Endodermal cell (in vitro differentiated cells): ENCODE results near the gene GNG13. TPM values are rescaled to one million over a fixed set of nuclear protein-coding genes. Genes with fewer than 3 reads are reported as not detected.

ENCODE experiments used
- DNase-seq: peaks from one replicate; pipeline ENCODE4 v3.0.0-alpha.2; 2017
- H3K27ac ChIP-seq: 2 replicates; pipeline ENCODE4 v1.5.1; 2013; ENCODE audit warnings: mild to moderate bottlenecking, low read depth, low read length, moderate library complexity
- H3K27me3 ChIP-seq: 2 replicates; pipeline ENCODE4 v1.6.1; 2013; ENCODE audit warnings: mild to moderate bottlenecking, low read length, moderate library complexity; ENCODE audit not compliant: insufficient read depth, control insufficient read depth, poor library complexity, severe bottlenecking
- H3K36me3 ChIP-seq: 2 replicates; pipeline ENCODE4 v1.7.0; 2013; ENCODE audit warnings: mild to moderate bottlenecking, low read length, moderate library complexity; ENCODE audit not compliant: control insufficient read depth, insufficient read depth
- H3K4me1 ChIP-seq: one replicate; pipeline ENCODE4 v1.7.0; 2013; ENCODE audit warnings: low read length; ENCODE audit not compliant: control insufficient read depth, insufficient read depth
- H3K4me3 ChIP-seq: 2 replicates; pipeline ENCODE4 v1.5.1; 2013; ENCODE audit warnings: mild to moderate bottlenecking, low read length, moderate library complexity
- H3K9ac ChIP-seq: 2 replicates; pipeline ENCODE4 v1.6.1; 2013; ENCODE audit warnings: mild to moderate bottlenecking, low read length, moderate library complexity; ENCODE audit not compliant: poor library complexity, severe bottlenecking; ENCODE audit errors: extremely low read depth
- H3K9me3 ChIP-seq: 2 replicates; pipeline ENCODE4 v1.6.1; 2013; ENCODE audit warnings: mild to moderate bottlenecking, low read length, moderate library complexity; ENCODE audit not compliant: control insufficient read depth
- H3K27ac Mint-ChIP-seq: 2 replicates; pipeline ENCODE4 v1.8.0; 2020; ENCODE audit warnings: mixed read lengths
- H3K27me3 Mint-ChIP-seq: 2 replicates; pipeline ENCODE4 v1.8.0; 2021; ENCODE audit warnings: mild to moderate bottlenecking, mixed read lengths; ENCODE audit not compliant: insufficient read depth
- H3K36me3 Mint-ChIP-seq: 2 replicates; pipeline ENCODE4 v1.8.0; 2020; ENCODE audit warnings: low read depth, mixed read lengths
- H3K4me1 Mint-ChIP-seq: 2 replicates; pipeline ENCODE4 v1.8.0; 2020; ENCODE audit warnings: mixed read lengths
- H3K4me3 Mint-ChIP-seq: 2 replicates; pipeline ENCODE4 v1.8.0; 2020; ENCODE audit warnings: mild to moderate bottlenecking, moderate library complexity, mixed read lengths
- H3K9me3 Mint-ChIP-seq: 2 replicates; pipeline ENCODE4 v1.8.0; 2020; ENCODE audit warnings: mild to moderate bottlenecking, mixed read lengths
- WGBS, 2 experiments: methylation state at CpG; one replicate each; pipeline versions ENCODE4 v1.1.5 to v1.1.7; 2013; ENCODE audit warnings: missing lambda C conversion rate in 2 of 2, mixed read lengths in 1 of 2; ENCODE audit not compliant: insufficient coverage in 1 of 2, insufficient read length in 1 of 2; 5-methylcytosine and 5-hydroxymethylcytosine counted together
- total RNA-seq, 2 donors: library from RNA; stranded (reverse); fragmentation: NEBNext Ultra II Directional in 1 of 2; extraction: Animal tissue kit (Norgen Biotek cat#: 25700) in 1 of 2; gene quantifications; 2 replicates in 1 of 2; 3 replicates in 1 of 2; pipeline ENCODE4 v1.2.1, GENCODE V29; 2021
- TF ChIP-seq, protein P1 (sequence below): fragments of 200-600 bp; sonication (generic); conservative IDR thresholded peaks from 2 replicates; pipeline ENCODE4 v1.5.0; 2021; ENCODE audit warnings: antibody characterized with exemption, mild to moderate bottlenecking

The GNG13 gene
- total RNA-seq, 2 donors from 2014 or later = not detected

DNA sequence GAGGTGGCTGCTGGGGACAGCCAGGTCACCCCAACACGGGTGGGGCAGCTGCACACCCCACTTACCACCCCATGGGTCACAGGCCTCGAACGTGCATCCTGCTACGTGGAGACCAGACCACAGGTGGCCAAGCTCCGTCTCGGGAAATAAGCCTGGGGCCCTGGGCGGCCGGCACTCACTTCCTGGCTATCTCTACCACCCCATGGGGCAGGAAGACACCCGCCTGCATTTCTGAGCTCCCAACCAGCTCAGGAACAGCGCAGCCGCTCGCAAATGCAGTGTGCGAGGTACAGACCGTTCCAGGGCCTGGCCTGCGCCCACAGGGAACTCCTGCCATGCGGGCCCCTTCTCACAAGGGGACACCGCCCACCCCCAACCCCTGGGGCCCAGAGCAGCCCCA, 4.9 kb upstream of the GNG13 start:
- Histone ChIP-seq H3K36me3 (no peaks in the 10 kb centered on the region), H3K9me3 (no peaks in the 10 kb centered on the region), H3K27me3 (peaks cover 15% of the 10 kb centered on the region), H3K4me3 (no peak overlapping the region), H3K27ac (no peak overlapping the region), H3K4me1 (no peaks in the 10 kb centered on the region), H3K9ac (no peak overlapping the region)
- peaks cover 60% of the 10 kb centered on the region for H3K27me3 Mint-ChIP-seq
- peaks cover 3% of the 10 kb centered on the region for H3K9me3 Mint-ChIP-seq
- H3K4me1 Mint-ChIP-seq = peaks cover 2% of the 10 kb centered on the region
- no peak for DNase-seq
- whole genome bisulfite sequencing, 2 experiments = 90 to 94% methylated on average over 14 to 17 of the region's 17 CpGs
- no peaks in the 10 kb centered on the region for H3K36me3 Mint-ChIP-seq
- TF ChIP-seq, protein P1, sequence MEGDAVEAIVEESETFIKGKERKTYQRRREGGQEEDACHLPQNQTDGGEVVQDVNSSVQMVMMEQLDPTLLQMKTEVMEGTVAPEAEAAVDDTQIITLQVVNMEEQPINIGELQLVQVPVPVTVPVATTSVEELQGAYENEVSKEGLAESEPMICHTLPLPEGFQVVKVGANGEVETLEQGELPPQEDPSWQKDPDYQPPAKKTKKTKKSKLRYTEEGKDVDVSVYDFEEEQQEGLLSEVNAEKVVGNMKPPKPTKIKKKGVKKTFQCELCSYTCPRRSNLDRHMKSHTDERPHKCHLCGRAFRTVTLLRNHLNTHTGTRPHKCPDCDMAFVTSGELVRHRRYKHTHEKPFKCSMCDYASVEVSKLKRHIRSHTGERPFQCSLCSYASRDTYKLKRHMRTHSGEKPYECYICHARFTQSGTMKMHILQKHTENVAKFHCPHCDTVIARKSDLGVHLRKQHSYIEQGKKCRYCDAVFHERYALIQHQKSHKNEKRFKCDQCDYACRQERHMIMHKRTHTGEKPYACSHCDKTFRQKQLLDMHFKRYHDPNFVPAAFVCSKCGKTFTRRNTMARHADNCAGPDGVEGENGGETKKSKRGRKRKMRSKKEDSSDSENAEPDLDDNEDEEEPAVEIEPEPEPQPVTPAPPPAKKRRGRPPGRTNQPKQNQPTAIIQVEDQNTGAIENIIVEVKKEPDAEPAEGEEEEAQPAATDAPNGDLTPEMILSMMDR = no peak
- H3K4me3 Mint-ChIP-seq = no peak overlapping the region
- H3K27ac Mint-ChIP-seq = no peak overlapping the region

DNA sequence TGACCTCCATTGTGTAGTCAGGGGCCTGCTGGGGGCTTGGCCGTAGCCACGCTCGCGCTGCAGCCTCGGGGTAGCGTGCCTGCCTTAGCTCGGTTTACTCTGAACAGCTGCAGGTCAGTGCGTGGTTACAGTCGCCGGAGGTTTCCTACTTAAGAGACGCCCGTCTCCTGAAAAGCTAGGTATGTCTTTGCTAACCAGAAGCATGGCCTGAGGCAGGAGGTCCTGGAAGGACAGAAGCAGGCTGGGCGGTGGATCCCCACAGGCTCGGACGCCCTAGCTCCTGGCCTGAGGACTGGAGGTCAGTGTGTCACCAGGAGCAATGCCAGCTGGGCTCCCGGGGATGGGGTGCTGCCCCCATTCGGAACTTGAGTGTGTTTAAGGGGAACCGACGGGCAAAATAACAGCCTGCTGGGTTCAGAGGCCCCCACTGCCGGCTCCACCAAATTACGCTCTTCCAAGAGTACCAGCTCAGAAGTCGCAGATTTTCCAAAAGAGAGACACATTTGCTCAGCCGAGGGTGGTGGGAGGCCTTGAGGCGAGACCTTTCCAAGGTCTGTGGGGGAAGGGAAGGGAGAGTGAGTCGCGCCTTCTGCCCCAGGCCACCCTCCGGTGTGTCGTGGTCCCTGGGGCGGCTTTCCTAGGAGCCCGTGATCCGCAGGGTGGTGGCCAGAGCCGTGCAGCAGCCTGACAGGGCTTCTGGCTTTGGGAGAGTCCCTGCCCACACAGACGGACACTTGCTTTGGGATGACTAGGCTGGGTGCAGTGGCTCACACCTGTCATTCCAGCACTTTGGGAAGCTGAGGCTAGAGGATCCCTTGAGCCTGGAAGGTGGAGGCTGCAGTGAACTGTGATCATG, 3.9 kb upstream of the GNG13 start:
- Histone ChIP-seq H3K4me3 (no peak overlapping the region), H3K9me3 (no peaks in the 10 kb centered on the region), H3K36me3 (no peaks in the 10 kb centered on the region), H3K27me3 (peaks cover 18% of the 10 kb centered on the region), H3K4me1 (no peaks in the 10 kb centered on the region), H3K9ac (no peak overlapping the region), H3K27ac (no peak overlapping the region)
- WGBS, 2 experiments = 84 to 88% methylated on average over 27 to 33 of the region's 33 CpGs
- H3K27ac Mint-ChIP-seq = no peak overlapping the region
- peaks cover 50% of the 10 kb centered on the region for H3K27me3 Mint-ChIP-seq
- no peak overlapping the region for H3K4me3 Mint-ChIP-seq
- peaks cover 3% of the 10 kb centered on the region for H3K9me3 Mint-ChIP-seq
- no peaks in the 10 kb centered on the region for H3K36me3 Mint-ChIP-seq
- TF ChIP-seq, protein P1 = no peak
- peaks cover 2% of the 10 kb centered on the region for H3K4me1 Mint-ChIP-seq
- DNase-seq = no peak

DNA sequence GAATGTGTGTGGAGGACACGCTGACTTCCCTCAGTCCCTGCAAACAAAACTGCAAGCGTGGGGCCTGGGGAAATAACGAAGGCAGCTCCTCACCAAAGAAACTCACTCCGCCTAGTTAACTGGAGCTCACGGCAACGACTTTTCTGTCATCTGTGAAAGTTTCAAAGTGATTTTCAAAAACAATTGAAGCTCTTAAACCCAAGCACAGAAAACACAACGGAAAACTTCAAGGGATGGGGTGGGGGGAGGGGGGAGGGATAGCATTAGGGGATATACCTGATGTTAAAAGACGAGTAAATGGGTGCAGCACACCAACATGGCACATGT, 3.2 kb upstream of the GNG13 start:
- Mint-ChIP-seq H3K27ac (no peak overlapping the region), H3K27me3 (peaks cover 44% of the 10 kb centered on the region), H3K36me3 (no peaks in the 10 kb centered on the region), H3K9me3 (peaks cover 3% of the 10 kb centered on the region), H3K4me3 (no peak overlapping the region), H3K4me1 (peaks cover 2% of the 10 kb centered on the region)
- Histone ChIP-seq H3K4me3 (no peak overlapping the region), H3K9ac (no peak overlapping the region), H3K27me3 (peaks cover 18% of the 10 kb centered on the region), H3K9me3 (no peaks in the 10 kb centered on the region), H3K4me1 (no peaks in the 10 kb centered on the region), H3K36me3 (no peaks in the 10 kb centered on the region), H3K27ac (no peak overlapping the region)
- WGBS, 2 experiments = 65 to 78% methylated on average over 4 to 7 of the region's 8 CpGs
- TF ChIP-seq, protein P1 = no peak
- no peak for DNase-seq
